Left cardiac atrium (tissue), 4 donors: ENCODE results near the gene ZNF804B. TPM values are rescaled to one million over a fixed set of nuclear protein-coding genes. Genes with fewer than 3 reads are reported as not detected.

Experiments
- ATAC-seq, 2 donors: fragments of 200-7000 bp; cut with Tn5 transposase; one replicate each; pipeline ENCODE4 v1.9.1; 2020; ENCODE audit warnings: mild to moderate bottlenecking in 2 of 2, moderate library complexity in 2 of 2
- DNase-seq: peaks from one replicate; pipeline ENCODE4 v3.0.0-alpha.2; 2020
- intact Hi-C, 2 donors: fragments of 100-400 bp; cut with DNase I; formaldehyde crosslinking; loops; one replicate each; pipeline versions ENCODE4 v1.14.1 to v1.15.1; 2022 to 2023
- total RNA-seq, 2 donors: library from RNA; stranded (reverse); fragmentation: NEBNext Ultra II Directional; extraction: Animal tissue kit (Norgen Biotek cat#: 25700); gene quantifications; one replicate each; pipeline ENCODE4 v1.2.1, GENCODE V29; 2021
- donor health status: DM: no; HTN: yes; CAD: no.
- donor health status: DM: no; HTN: yes; CAD: no; lungs with severe emphysema.
- donor health status: DM: yes; HTN: yes; CAD: no.
- donor health status: Dilated cardiomyopathy.

Gene ZNF804B
- total RNA-seq, 2 donors from 2014 or later = 0.16 TPM; not detected in 1

DNA sequence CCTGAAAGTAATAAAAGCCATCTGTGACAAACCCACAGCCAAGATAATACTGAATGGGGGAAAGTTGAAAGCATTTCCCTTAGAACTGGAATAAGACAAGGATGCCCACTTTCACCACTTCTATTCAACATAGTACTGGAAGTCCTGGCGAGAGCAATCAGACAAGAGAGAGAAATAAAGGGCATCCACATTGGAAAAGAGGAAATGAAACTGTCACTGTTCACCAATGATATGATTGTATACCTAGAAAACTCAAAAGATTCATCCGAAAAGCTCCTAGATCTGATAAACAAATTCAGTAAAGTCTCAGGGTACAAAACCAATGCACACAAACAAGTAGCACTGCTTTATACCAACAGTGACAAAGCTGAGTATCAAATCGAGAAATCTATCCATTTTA lies 617.7 kb downstream of the ZNF804B start:
- intact Hi-C loops = no loop called here

GRCh38 chr7:89385411-89385810 lies 625.9 kb downstream of the ZNF804B start:
- DNase-seq = no peak
- intact Hi-C loops = no loop called here
- ATAC-seq = no peak

More for the DNA sequence above, 617.7 kb downstream of the ZNF804B start:
- no peak for ATAC-seq
- no peak for DNase-seq

Other genes starting within 250 kb of the ZNF804B start
- not detected for gene TEX47, start 36.0 kb downstream of the ZNF804B start, total RNA-seq